ENCODE data around the gene FXYD2. TPM values are rescaled to one million over a fixed set of nuclear protein-coding genes. Genes with fewer than 3 reads are reported as not detected.

FXYD2 gene
- total and polyA plus RNA-seq, 9 of the 15 experiments (the other 6 are each of a cell fraction or from before 2014, with no cell fraction given): not detected

- TF ChIP-seq ZMIZ1 (IDR thresholded peaks at IDR 0.05; ENCODE audit: low read depth in 2 of 2, low read length in 2 of 2) (no peak), NFYB (IDR thresholded peaks at IDR 0.05; ENCODE audit: extremely low read depth, insufficient read length) (no peak), SP2 (IDR thresholded peaks at IDR 0.05; ENCODE audit: extremely low read depth, low read depth, low read length, poor library complexity, severe bottlenecking) (no peak), ZNF780A (CRISPR knock-in tag; IDR thresholded peaks at IDR 0.05) (no peak), MITF (IDR thresholded peaks at IDR 0.05) (no peak), POLR2A (conservative IDR thresholded peaks at IDR 0.05) (no peak), SRSF3 (IDR thresholded peaks at IDR 0.05; ENCODE audit: insufficient read depth, low read length) (no peak)
Measured at GRCh38 chr11:117771841-117772240, 52.7 kb downstream of the FXYD2 start (continued).
